Measurements from ENCODE around the gene SELL. TPM values are rescaled to one million over a fixed set of nuclear protein-coding genes. Genes with fewer than 3 reads are reported as not detected.
A peak's percentile ranks its signal among the peaks of the same experiment; 100 is the strongest.

Gene SELL
- 0.25 TPM for polyA plus RNA-seq (2013, experiment 1 of 2)
- 0.14 TPM for polyA plus RNA-seq (2013, experiment 2 of 2)

DNA sequence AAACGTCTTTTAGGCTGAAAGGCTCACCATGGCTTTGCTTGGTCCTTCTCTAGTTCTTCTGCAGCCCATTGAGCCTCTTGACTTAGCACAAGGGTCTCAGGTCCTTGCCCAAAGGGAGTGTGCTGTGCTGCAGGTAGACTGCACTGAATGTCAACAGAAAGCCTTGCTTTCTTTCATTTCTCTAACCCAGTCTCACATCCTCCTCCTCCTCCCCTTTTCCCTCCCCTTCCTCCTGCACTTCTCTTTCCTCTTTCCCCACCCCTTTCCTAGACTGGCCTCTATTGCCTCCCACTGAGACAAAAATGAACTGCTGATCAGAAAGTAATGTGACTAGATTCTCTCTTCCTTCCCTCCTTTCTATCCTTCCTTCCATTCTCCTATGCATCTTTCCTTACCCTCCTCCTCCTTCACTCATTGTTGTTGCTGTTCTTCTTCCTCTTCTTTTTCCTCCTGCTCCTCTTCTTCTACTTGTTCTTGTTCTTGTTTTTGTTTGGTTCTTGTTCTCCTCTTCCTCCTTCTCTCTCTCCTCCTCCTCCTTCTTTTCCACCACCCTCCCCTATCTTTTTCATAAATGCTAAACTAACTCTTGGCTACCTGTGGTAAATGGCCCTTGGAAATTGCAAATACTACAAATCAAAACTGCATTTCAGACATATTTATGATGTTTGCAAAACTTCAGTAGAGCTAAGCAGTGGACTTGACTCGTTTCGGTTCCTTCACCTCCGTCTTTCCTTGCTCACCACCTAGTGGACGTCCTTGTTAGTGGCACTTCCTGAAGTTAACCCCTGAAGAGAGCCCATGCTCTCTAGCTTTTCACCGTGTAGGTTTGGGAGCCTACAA, at the start of gene SELL:
SELL (minus strand) TSS at position 152 of the 840 bp plus-strand sequence; CDS start at position 30, 122 bp downstream.
- Histone ChIP-seq H3K4ac (ENCODE audit: low read depth, low read length) (no peak within 1 kb of the TSS), H2BK120ac (ENCODE audit: low read depth, low read length) (no peak within 1 kb of the TSS), H3K79me2 (ENCODE audit: control insufficient read depth, insufficient read depth, low read length) (no peaks in the 10 kb centered on the region), H3K4me2 (ENCODE audit: low read length) (no peak within 1 kb of the TSS), H2AK5ac (ENCODE audit: low read length) (no peak within 1 kb of the TSS), H3K56ac (ENCODE audit: low read length) (no peak within 1 kb of the TSS), H2BK5ac (ENCODE audit: low read length) (no peak within 1 kb of the TSS), H3K9ac (ENCODE audit: low read length) (no peak within 1 kb of the TSS), H3K27ac (ENCODE audit: low read depth, low read length) (no peak within 1 kb of the TSS), H3K36me3 (ENCODE audit: control insufficient read depth, insufficient read depth, low read length) (no peaks in the 10 kb centered on the region), H3K4me1 (ENCODE audit: control insufficient read depth, low read depth, low read length) (peaks cover 1% of the 10 kb centered on the region), H3K79me1 (ENCODE audit: low read length) (no peaks in the 10 kb centered on the region), H3K18ac (ENCODE audit: low read length) (no peak within 1 kb of the TSS), H4K8ac (ENCODE audit: low read depth, low read length) (no peak within 1 kb of the TSS), H4K5ac (ENCODE audit: low read length) (no peak within 1 kb of the TSS), H3K23ac (ENCODE audit: low read length) (no peak within 1 kb of the TSS), H3K27me3 (ENCODE audit: insufficient read depth, low read length, poor library complexity) (no peaks in the 10 kb centered on the region), H2BK15ac (replicated peaks; ENCODE audit: low read depth) (no peak within 1 kb of the TSS), H3K4me3 (ENCODE audit: low read length) (no peak within 1 kb of the TSS)
- peak; percentile 86 for DNase-seq
- WGBS (ENCODE audit: extremely low coverage, insufficient coverage, low lambda C conversion rate), result no CpG with 5 or more reads among the region's 6 CpGs

DNA sequence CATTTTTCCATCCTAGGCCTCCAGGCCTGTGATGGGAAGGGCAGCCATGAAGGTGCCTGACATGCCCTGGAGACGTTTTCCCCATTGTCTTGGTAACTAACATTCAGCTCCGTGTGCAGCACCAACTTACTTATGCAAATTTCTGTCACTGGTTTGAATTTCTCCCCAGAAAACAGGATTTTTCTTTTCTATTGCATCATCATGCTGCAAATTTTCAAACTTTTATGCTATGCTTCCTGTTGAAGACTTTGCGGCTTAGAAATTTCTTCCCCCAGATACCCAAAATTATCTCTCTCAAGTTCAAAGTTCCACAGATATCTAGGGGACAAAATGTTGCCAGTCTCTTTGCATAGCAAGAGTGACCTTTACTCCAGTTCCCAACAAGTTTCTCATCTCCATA, 47.6 kb upstream of the SELL start:
- H2BK5ac ChIP-seq (ENCODE audit: low read length), result no peak overlapping the region
- no peak overlapping the region for H4K5ac ChIP-seq (ENCODE audit: low read length)
- H3K23ac ChIP-seq (ENCODE audit: low read length), result no peak overlapping the region
- H3K56ac ChIP-seq (ENCODE audit: low read length), result no peak overlapping the region
- H3K4me3 ChIP-seq (ENCODE audit: low read length), result no peak overlapping the region
- H3K36me3 ChIP-seq (ENCODE audit: control insufficient read depth, insufficient read depth, low read length), result no peaks in the 10 kb centered on the region
- no peak overlapping the region for H3K27ac ChIP-seq (ENCODE audit: low read depth, low read length)
- H3K79me2 ChIP-seq (ENCODE audit: control insufficient read depth, insufficient read depth, low read length), result no peaks in the 10 kb centered on the region
- no peak overlapping the region for H4K8ac ChIP-seq (ENCODE audit: low read depth, low read length)
- no CpG with 5 or more reads among the region's 3 CpGs for WGBS (ENCODE audit: extremely low coverage, insufficient coverage, low lambda C conversion rate)
- H3K27me3 ChIP-seq (ENCODE audit: insufficient read depth, low read length, poor library complexity), result no peaks in the 10 kb centered on the region
- no peak overlapping the region for H3K9ac ChIP-seq (ENCODE audit: low read length)
- H2AK5ac ChIP-seq (ENCODE audit: low read length), result no peak overlapping the region
- no peak for DNase-seq
- no peak overlapping the region for H2BK120ac ChIP-seq (ENCODE audit: low read depth, low read length)
- no peak overlapping the region for H3K4me2 ChIP-seq (ENCODE audit: low read length)
- no peak overlapping the region for H3K4ac ChIP-seq (ENCODE audit: low read depth, low read length)
- no peak overlapping the region for H2BK15ac ChIP-seq (replicated peaks; ENCODE audit: low read depth)
- no peaks in the 10 kb centered on the region for H3K4me1 ChIP-seq (ENCODE audit: control insufficient read depth, low read depth, low read length)
- no peak overlapping the region for H3K18ac ChIP-seq (ENCODE audit: low read length)
- no peaks in the 10 kb centered on the region for H3K79me1 ChIP-seq (ENCODE audit: low read length)

DNA sequence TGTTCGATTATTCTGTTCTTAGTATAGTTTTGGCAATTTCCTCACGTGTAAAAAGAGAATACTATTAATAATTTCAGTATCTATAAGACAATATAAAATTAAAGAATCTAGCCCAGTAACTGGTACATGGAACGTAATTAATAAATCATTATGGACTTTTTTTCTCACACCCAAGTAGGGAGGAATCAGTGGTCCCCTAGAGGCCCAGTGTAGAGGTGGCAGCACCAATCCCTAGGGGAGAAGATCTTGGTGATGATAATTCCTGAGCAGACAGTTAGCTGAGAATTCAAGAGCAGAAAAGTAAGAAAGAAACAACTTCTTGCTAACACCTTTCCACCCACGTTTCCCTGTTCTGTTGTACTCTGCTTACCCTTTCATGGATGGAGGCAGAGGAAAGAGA, 42.1 kb upstream of the SELL start:
- H3K4me3 ChIP-seq (ENCODE audit: low read length), result no peak overlapping the region
- no peaks in the 10 kb centered on the region for H3K36me3 ChIP-seq (ENCODE audit: control insufficient read depth, insufficient read depth, low read length)
- no peak overlapping the region for H3K56ac ChIP-seq (ENCODE audit: low read length)
- no peak overlapping the region for H2BK15ac ChIP-seq (replicated peaks; ENCODE audit: low read depth)
- H3K27ac ChIP-seq (ENCODE audit: low read depth, low read length), result no peak overlapping the region
- H3K23ac ChIP-seq (ENCODE audit: low read length), result no peak overlapping the region
- H4K8ac ChIP-seq (ENCODE audit: low read depth, low read length), result no peak overlapping the region
- WGBS (ENCODE audit: extremely low coverage, insufficient coverage, low lambda C conversion rate), result no CpG with 5 or more reads among the region's 4 CpGs
- no peak overlapping the region for H4K5ac ChIP-seq (ENCODE audit: low read length)
- no peaks in the 10 kb centered on the region for H3K79me1 ChIP-seq (ENCODE audit: low read length)
- no peaks in the 10 kb centered on the region for H3K27me3 ChIP-seq (ENCODE audit: insufficient read depth, low read length, poor library complexity)
- no peak overlapping the region for H3K9ac ChIP-seq (ENCODE audit: low read length)
- no peak overlapping the region for H2BK120ac ChIP-seq (ENCODE audit: low read depth, low read length)
- H3K4me2 ChIP-seq (ENCODE audit: low read length), result no peak overlapping the region
- no peak overlapping the region for H3K18ac ChIP-seq (ENCODE audit: low read length)
- peak; percentile 26 for DNase-seq
- H2BK5ac ChIP-seq (ENCODE audit: low read length), result no peak overlapping the region
- H3K4me1 ChIP-seq (ENCODE audit: control insufficient read depth, low read depth, low read length), result no peaks in the 10 kb centered on the region
- H2AK5ac ChIP-seq (ENCODE audit: low read length), result no peak overlapping the region
- no peaks in the 10 kb centered on the region for H3K79me2 ChIP-seq (ENCODE audit: control insufficient read depth, insufficient read depth, low read length)
- no peak overlapping the region for H3K4ac ChIP-seq (ENCODE audit: low read depth, low read length)

DNA sequence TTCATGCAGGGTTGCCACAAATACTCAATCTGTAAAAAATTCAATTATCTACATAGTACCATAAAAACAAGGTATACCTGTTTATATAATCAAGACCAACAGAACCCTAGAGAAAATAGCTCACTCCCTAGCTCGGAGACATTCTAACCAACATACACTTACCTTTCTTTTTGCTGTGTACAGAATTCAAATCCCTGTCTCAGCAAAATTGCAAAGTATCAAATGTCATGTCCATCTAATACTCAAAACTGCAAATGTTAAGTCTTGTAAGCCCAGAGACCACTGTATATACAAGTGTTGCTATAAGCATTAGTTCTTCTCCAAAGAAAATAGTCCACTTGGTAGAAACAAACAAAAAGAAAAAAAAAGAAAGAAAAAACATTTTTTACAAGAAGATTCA, 38.6 kb upstream of the SELL start:
- H3K56ac ChIP-seq (ENCODE audit: low read length), result no peak overlapping the region
- no peaks in the 10 kb centered on the region for H3K79me2 ChIP-seq (ENCODE audit: control insufficient read depth, insufficient read depth, low read length)
- no peak overlapping the region for H4K8ac ChIP-seq (ENCODE audit: low read depth, low read length)
- H3K4me3 ChIP-seq (ENCODE audit: low read length), result no peak overlapping the region
- H3K4me1 ChIP-seq (ENCODE audit: control insufficient read depth, low read depth, low read length), result no peaks in the 10 kb centered on the region
- no peak overlapping the region for H3K18ac ChIP-seq (ENCODE audit: low read length)
- H3K27me3 ChIP-seq (ENCODE audit: insufficient read depth, low read length, poor library complexity), result no peaks in the 10 kb centered on the region
- H2BK15ac ChIP-seq (replicated peaks; ENCODE audit: low read depth), result no peak overlapping the region
- no peak overlapping the region for H4K5ac ChIP-seq (ENCODE audit: low read length)
- H3K4me2 ChIP-seq (ENCODE audit: low read length), result no peak overlapping the region
- no peak overlapping the region for H2BK120ac ChIP-seq (ENCODE audit: low read depth, low read length)
- WGBS (ENCODE audit: extremely low coverage, insufficient coverage, low lambda C conversion rate), result no CpG with 5 or more reads among the region's 1 CpG
- no peak overlapping the region for H3K27ac ChIP-seq (ENCODE audit: low read depth, low read length)
- no peak overlapping the region for H3K4ac ChIP-seq (ENCODE audit: low read depth, low read length)
- H2AK5ac ChIP-seq (ENCODE audit: low read length), result no peak overlapping the region
- no peak overlapping the region for H3K9ac ChIP-seq (ENCODE audit: low read length)
- H3K23ac ChIP-seq (ENCODE audit: low read length), result no peak overlapping the region
- H3K79me1 ChIP-seq (ENCODE audit: low read length), result no peaks in the 10 kb centered on the region
- H2BK5ac ChIP-seq (ENCODE audit: low read length), result no peak overlapping the region
- H3K36me3 ChIP-seq (ENCODE audit: control insufficient read depth, insufficient read depth, low read length), result no peaks in the 10 kb centered on the region
- no peak for DNase-seq

DNA sequence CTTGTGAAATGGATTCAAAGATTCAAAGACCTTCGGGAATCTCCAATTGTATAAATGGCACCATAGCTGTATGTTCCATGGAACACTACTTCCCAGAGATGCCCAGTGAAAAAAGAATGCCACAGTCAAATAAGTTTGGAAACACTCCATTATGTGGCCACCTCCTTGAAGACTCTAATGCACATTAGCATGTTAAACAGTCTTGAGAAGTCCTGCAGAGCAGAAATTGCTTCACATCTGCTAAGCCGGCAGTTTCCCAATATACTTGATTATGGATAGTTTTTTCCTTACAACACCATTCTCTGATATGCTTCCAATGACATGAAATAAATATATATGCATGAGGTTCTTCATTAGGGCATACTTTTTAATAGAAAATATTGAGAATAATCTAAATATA, 35.1 kb upstream of the SELL start:
- no peak overlapping the region for H3K18ac ChIP-seq (ENCODE audit: low read length)
- no peak overlapping the region for H2BK15ac ChIP-seq (replicated peaks; ENCODE audit: low read depth)
- no peak overlapping the region for H3K4me2 ChIP-seq (ENCODE audit: low read length)
- H3K23ac ChIP-seq (ENCODE audit: low read length), result no peak overlapping the region
- H3K79me1 ChIP-seq (ENCODE audit: low read length), result no peaks in the 10 kb centered on the region
- no peak for DNase-seq
- H3K27me3 ChIP-seq (ENCODE audit: insufficient read depth, low read length, poor library complexity), result no peaks in the 10 kb centered on the region
- no peak overlapping the region for H3K9ac ChIP-seq (ENCODE audit: low read length)
- no peak overlapping the region for H4K8ac ChIP-seq (ENCODE audit: low read depth, low read length)
- no peak overlapping the region for H3K4ac ChIP-seq (ENCODE audit: low read depth, low read length)
- H3K56ac ChIP-seq (ENCODE audit: low read length), result no peak overlapping the region
- H3K4me1 ChIP-seq (ENCODE audit: control insufficient read depth, low read depth, low read length), result no peaks in the 10 kb centered on the region
- H2AK5ac ChIP-seq (ENCODE audit: low read length), result no peak overlapping the region
- H2BK120ac ChIP-seq (ENCODE audit: low read depth, low read length), result no peak overlapping the region
- H3K36me3 ChIP-seq (ENCODE audit: control insufficient read depth, insufficient read depth, low read length), result no peaks in the 10 kb centered on the region
- no peak overlapping the region for H3K27ac ChIP-seq (ENCODE audit: low read depth, low read length)
- H4K5ac ChIP-seq (ENCODE audit: low read length), result no peak overlapping the region
- no CpG with 5 or more reads among the region's 2 CpGs for WGBS (ENCODE audit: extremely low coverage, insufficient coverage, low lambda C conversion rate)
- no peaks in the 10 kb centered on the region for H3K79me2 ChIP-seq (ENCODE audit: control insufficient read depth, insufficient read depth, low read length)
- no peak overlapping the region for H3K4me3 ChIP-seq (ENCODE audit: low read length)
- H2BK5ac ChIP-seq (ENCODE audit: low read length), result no peak overlapping the region

Measured in mesendoderm (in vitro differentiated cells).